NCI-H446 treated with DMSO at 0.1 percent for 48 hours (cell line): ENCODE results near the gene ADGRF1.
"Not testable (repeated sequence)": the region's sequence is repeated elsewhere in the genome, so short reads cannot be mapped to it uniquely, and the experiment has no call there.

Experiments used
- DNase-seq: peaks from one replicate; lab custom pipeline; 2025; lab: John Stamatoyannopoulos, UW

The ADGRF1 gene

GRCh38 chr6:47022191-47022590 lies 19.9 kb downstream of the ADGRF1 start:
- no peak for DNase-seq

GRCh38 chr6:47019941-47020340 lies 22.2 kb downstream of the ADGRF1 start:
- DNase-seq: no peak

GRCh38 chr6:47016909-47017308 lies 25.2 kb downstream of the ADGRF1 start:
- no peak for DNase-seq

- DNase-seq: no peak
Observed at GRCh38 chr6:47016261-47016660, 25.9 kb downstream of the ADGRF1 start.

GRCh38 chr6:47014401-47014800 lies 27.7 kb downstream of the ADGRF1 start:
- DNase-seq: no peak

GRCh38 chr6:47009583-47009982 lies 32.5 kb downstream of the ADGRF1 start:
- no peak for DNase-seq

GRCh38 chr6:47008397-47008763 lies 33.8 kb downstream of the ADGRF1 start:
- no peak for DNase-seq

- no peak for DNase-seq
Observed at GRCh38 chr6:47007657-47008396, 34.3 kb downstream of the ADGRF1 start.

GRCh38 chr6:47005486-47005885 lies 36.6 kb downstream of the ADGRF1 start:
- DNase-seq: no peak

- DNase-seq: no peak
Observed at GRCh38 chr6:47004463-47004862, 37.7 kb downstream of the ADGRF1 start.

- no peak for DNase-seq
Observed at GRCh38 chr6:47000842-47001241, 41.3 kb downstream of the ADGRF1 start.

GRCh38 chr6:46998436-46999017 lies 43.6 kb downstream of the ADGRF1 start:
- DNase-seq: no peak

GRCh38 chr6:46997646-46998045 lies 44.5 kb downstream of the ADGRF1 start:
- no peak for DNase-seq

GRCh38 chr6:46996860-46997641 lies 45.1 kb downstream of the ADGRF1 start:
- DNase-seq: no peak

- DNase-seq: no peak
Observed at GRCh38 chr6:46994933-46995332, 47.2 kb downstream of the ADGRF1 start.

GRCh38 chr6:46993846-46994245 lies 48.3 kb downstream of the ADGRF1 start:
- DNase-seq: no peak

GRCh38 chr6:46992391-46992790 lies 49.7 kb downstream of the ADGRF1 start:
- not testable (repeated sequence) for DNase-seq

GRCh38 chr6:46990818-46991510 lies 51.2 kb downstream of the ADGRF1 start:
- peak; percentile 10 for DNase-seq

GRCh38 chr6:46990031-46990644 lies 52.0 kb downstream of the ADGRF1 start:
- no peak for DNase-seq

- DNase-seq: no peak
Observed at GRCh38 chr6:46989398-46989797, 52.7 kb downstream of the ADGRF1 start.

GRCh38 chr6:46985943-46986342 lies 56.2 kb downstream of the ADGRF1 start:
- no peak for DNase-seq

- DNase-seq: no peak
Observed at GRCh38 chr6:46983007-46983411, 59.1 kb downstream of the ADGRF1 start.
